Upper lobe of left lung (tissue), 6 donors: ENCODE data around the gene TSKU. TPM values are rescaled to one million over a fixed set of nuclear protein-coding genes. Genes with fewer than 3 reads are reported as not detected.

ENCODE experiments used
- ATAC-seq, 2 donors: fragments of 200-7000 bp; cut with Tn5 transposase; one replicate each; pipeline ENCODE4 v1.9.1; 2022; ENCODE audit warnings: mild to moderate bottlenecking in 2 of 2, moderate library complexity in 2 of 2; ENCODE audit not compliant: low FRiP score in 2 of 2
- DNase-seq, 2 donors: peaks; one replicate each; pipeline ENCODE4 v3.0.0-alpha.2; 2019 to 2020
- H3K27ac ChIP-seq, 4 donors: fragments of 200-600 bp; sonication (generic); one replicate each; pipeline ENCODE4 v1.5.1; 2016 to 2019
- H3K27me3 ChIP-seq, 4 donors: fragments of 200-600 bp; sonication (generic); one replicate each; pipeline ENCODE4 v1.5.1; 2017 to 2019
- H3K36me3 ChIP-seq, 4 donors: fragments of 200-600 bp; sonication (generic); one replicate each; pipeline ENCODE4 v1.5.1; 2016 to 2019
- H3K4me1 ChIP-seq, 4 donors: fragments of 200-600 bp; sonication (generic); one replicate each; pipeline ENCODE4 v1.5.1; 2018 to 2019
- H3K4me3 ChIP-seq, 4 donors: fragments of 200-600 bp; sonication (generic); one replicate each; pipeline ENCODE4 v1.5.1; 2017 to 2019; ENCODE audit warnings: mild to moderate bottlenecking in 2 of 4, moderate library complexity in 1 of 4
- H3K9me3 ChIP-seq, 4 donors: fragments of 200-600 bp; sonication (generic); one replicate each; pipeline ENCODE4 v1.5.1; 2018 to 2019
- CTCF ChIP-seq, 6 experiments: fragments of 450-650 bp in 4 of 6; fragments of 200-600 bp in 2 of 6; sonication (generic) in 2 of 6; IDR thresholded peaks; one replicate each; pipeline ENCODE4 v1.5.1; 2016 to 2019; ENCODE audit warnings: antibody characterized with exemption in 6 of 6
- EP300 ChIP-seq, 4 donors: sonication (generic); formaldehyde crosslinking; IDR thresholded peaks; one replicate each; pipeline ENCODE4 v1.5.1; 2017; ENCODE audit warnings: antibody characterized with exemption in 4 of 4, control low read depth in 2 of 4
- POLR2A ChIP-seq, 4 donors: fragments of 450-650 bp; IDR thresholded peaks; one replicate each; pipeline ENCODE4 v1.5.1; 2016 to 2017; ENCODE audit warnings: antibody characterized with exemption in 4 of 4, mild to moderate bottlenecking in 2 of 4
- POLR2AphosphoS5 ChIP-seq, 2 donors: sonication (generic); formaldehyde crosslinking; IDR thresholded peaks; one replicate each; pipeline ENCODE4 v1.5.1; 2017; ENCODE audit warnings: antibody characterized with exemption in 2 of 2
- WGBS, 2 donors: methylation state at CpG; one replicate each; pipeline ENCODE4 v1.1.5; 2017 to 2018; 5-methylcytosine and 5-hydroxymethylcytosine counted together
- total RNA-seq, 6 donors: library from RNA; depleted of rRNA in 4 of 6; stranded (reverse); fragments of >200 nt in 4 of 6; gene quantifications; one replicate each; pipeline versions ENCODE4 v1.1.0 to v1.2.1, GENCODE V29; 2016 to 2021
- donor health status: DM: no; HTN: no; CAD: no; lungs with moderate emphysema.
- donor health status: DM: no; HTN: yes; CAD: no; lungs with severe emphysema.

Gene TSKU
- total RNA-seq, 6 donors from 2014 or later = 2.1 to 19.8 (median 9.5) TPM

DNA sequence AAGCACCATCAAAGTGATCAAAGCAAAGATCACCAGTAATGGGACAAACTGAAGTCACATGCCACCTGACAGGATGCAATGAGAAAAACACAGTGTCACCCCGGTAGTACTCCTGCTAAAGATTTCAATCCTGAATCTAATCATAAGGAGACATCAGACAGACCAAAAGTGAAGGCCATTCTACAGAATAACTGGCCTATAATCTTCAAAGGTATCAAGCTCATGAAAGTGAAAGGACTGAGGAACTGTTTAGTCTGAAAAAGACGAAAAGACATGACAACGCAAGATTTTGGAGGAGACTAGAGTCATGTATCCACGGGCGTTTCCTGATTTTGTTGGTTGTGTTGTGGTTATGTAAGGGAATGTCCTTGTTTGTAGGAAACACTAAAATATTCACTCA, 42.4 kb upstream of the TSKU start:
- ATAC-seq = peak in 1 of 2 donors; percentile 54
- H3K9me3 ChIP-seq = no peaks in the 10 kb centered on the region
- DNase-seq = no peak

DNA sequence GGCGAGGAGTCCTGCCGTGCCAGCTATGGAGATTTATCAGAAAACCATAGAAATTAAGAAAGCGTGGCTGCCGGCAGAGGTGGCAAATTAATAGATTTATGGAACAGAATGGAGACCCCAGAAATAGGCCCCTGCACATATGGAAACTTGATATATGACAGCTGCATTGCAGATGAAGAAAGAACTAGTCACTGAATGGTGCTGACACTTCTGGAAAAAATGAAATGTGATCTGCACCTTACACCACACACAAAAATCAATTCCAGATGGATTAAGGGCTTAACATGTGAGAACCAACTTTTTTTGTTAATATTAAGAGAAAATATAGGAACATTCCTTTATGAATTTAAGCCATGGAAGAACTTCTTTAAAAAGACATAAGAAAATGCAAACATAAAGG, 40.3 kb upstream of the TSKU start:
- H3K27ac ChIP-seq = no peak overlapping the region
- H3K9me3 ChIP-seq = no peaks in the 10 kb centered on the region
- DNase-seq = no peak
- no peak overlapping the region for H3K4me3 ChIP-seq
- no peaks in the 10 kb centered on the region for H3K27me3 ChIP-seq
- WGBS, 2 donors = 97 to 98% methylated on average over 4 of the region's 4 CpGs
- H3K36me3 ChIP-seq = no peaks in the 10 kb centered on the region
- TF ChIP-seq POLR2AphosphoS5 (IDR thresholded peaks at IDR 0.05) (no peak), CTCF (IDR thresholded peaks at IDR 0.05) (no peak), EP300 (IDR thresholded peaks at IDR 0.05) (no peak), POLR2A (IDR thresholded peaks at IDR 0.05) (no peak)
- no peak for ATAC-seq
- peaks cover 0 to 16% (median 3%) of the 10 kb centered on the region in 4 donors for H3K4me1 ChIP-seq

More for the DNA sequence above, 42.4 kb upstream of the TSKU start:
- Histone ChIP-seq H3K27me3 (no peaks in the 10 kb centered on the region), H3K36me3 (no peaks in the 10 kb centered on the region), H3K4me1 (peaks cover 0 to 20% (median 3%) of the 10 kb centered on the region in 4 donors), H3K4me3 (no peak overlapping the region), H3K27ac (no peak overlapping the region)
- no peak for TF ChIP-seq CTCF (IDR thresholded peaks at IDR 0.05)
- no peak for TF ChIP-seq POLR2A (IDR thresholded peaks at IDR 0.05)
- no peak for TF ChIP-seq EP300 (IDR thresholded peaks at IDR 0.05)
- TF ChIP-seq POLR2AphosphoS5 (IDR thresholded peaks at IDR 0.05) = no peak
- WGBS, 2 donors = 47 to 52% methylated on average over 5 of the region's 5 CpGs

GRCh38 chr11:76744186-76745043, 38.7 kb upstream of the TSKU start:
- no peaks in the 10 kb centered on the region for H3K36me3 ChIP-seq
- no peak overlapping the region for H3K4me3 ChIP-seq
- H3K27me3 ChIP-seq = no peaks in the 10 kb centered on the region
- DNase-seq (peak in 1 of 2 donors; percentile 54), ATAC-seq (peak; percentile 60 to 74)
- TF ChIP-seq EP300 (IDR thresholded peaks at IDR 0.05) (no peak), POLR2A (IDR thresholded peaks at IDR 0.05) (no peak), POLR2AphosphoS5 (IDR thresholded peaks at IDR 0.05) (no peak), CTCF (IDR thresholded peaks at IDR 0.05) (no peak)
- peak overlapping the region in 1 of 4 donors; percentile 14 for H3K27ac ChIP-seq
- H3K4me1 ChIP-seq = peaks cover 0 to 3% (median 0%) of the 10 kb centered on the region in 4 donors
- WGBS, 2 donors = 70 to 73% methylated on average over 14 of the region's 14 CpGs
- no peaks in the 10 kb centered on the region for H3K9me3 ChIP-seq

DNA sequence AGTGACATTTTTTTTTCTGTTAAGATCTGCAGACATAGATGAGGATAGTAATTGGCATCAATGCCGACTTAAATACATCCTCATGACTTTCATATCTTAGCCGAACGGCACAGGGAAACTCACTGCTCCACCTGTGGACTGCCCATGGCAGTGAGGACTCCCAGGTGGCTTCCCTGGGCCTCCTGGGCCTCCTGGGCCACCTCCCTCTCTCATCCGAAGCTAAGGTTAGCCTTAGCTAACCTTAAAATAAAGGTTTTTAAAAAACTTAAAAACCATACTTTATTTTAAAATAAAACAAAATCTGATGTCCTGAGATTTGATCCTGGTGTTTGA, 38.1 kb upstream of the TSKU start:
- no peak for ATAC-seq
- Histone ChIP-seq H3K27me3 (no peaks in the 10 kb centered on the region), H3K9me3 (no peaks in the 10 kb centered on the region), H3K4me3 (no peak overlapping the region), H3K4me1 (peaks cover 0 to 3% (median 0%) of the 10 kb centered on the region in 4 donors), H3K36me3 (no peaks in the 10 kb centered on the region), H3K27ac (peak overlapping the region in 1 of 4 donors; percentile 21)
- 75 to 82% methylated on average over 4 of the region's 4 CpGs for WGBS, 2 donors
- TF ChIP-seq POLR2A (IDR thresholded peaks at IDR 0.05) = no peak
- no peak for TF ChIP-seq CTCF (IDR thresholded peaks at IDR 0.05)
- no peak for TF ChIP-seq EP300 (IDR thresholded peaks at IDR 0.05)
- TF ChIP-seq POLR2AphosphoS5 (IDR thresholded peaks at IDR 0.05) = no peak
- no peak for DNase-seq
